Measurements from ENCODE around the gene NIPAL4.

- no peak for TF ChIP-seq CTCF (IDR thresholded peaks at IDR 0.05; ENCODE audit: insufficient read depth, low read length)
- TF ChIP-seq REST (IDR thresholded peaks at IDR 0.05; ENCODE audit: insufficient replicate concordance, low read depth) = no peak
- TF ChIP-seq GABPA (IDR thresholded peaks at IDR 0.05; ENCODE audit: low read depth) = no peak
- TF ChIP-seq POLR2AphosphoS5 (IDR thresholded peaks at IDR 0.05; ENCODE audit: low read depth) = no peak
- TF ChIP-seq SPI1 (IDR thresholded peaks at IDR 0.05; ENCODE audit: borderline replicate concordance, low read depth) = no peak
Observed at GRCh38 chr5:157469687-157470086, 9.7 kb downstream of the NIPAL4 start.

All from HL-60 (cell line).